Measurements from ENCODE around the gene DUSP7.

The DUSP7 gene

DNA sequence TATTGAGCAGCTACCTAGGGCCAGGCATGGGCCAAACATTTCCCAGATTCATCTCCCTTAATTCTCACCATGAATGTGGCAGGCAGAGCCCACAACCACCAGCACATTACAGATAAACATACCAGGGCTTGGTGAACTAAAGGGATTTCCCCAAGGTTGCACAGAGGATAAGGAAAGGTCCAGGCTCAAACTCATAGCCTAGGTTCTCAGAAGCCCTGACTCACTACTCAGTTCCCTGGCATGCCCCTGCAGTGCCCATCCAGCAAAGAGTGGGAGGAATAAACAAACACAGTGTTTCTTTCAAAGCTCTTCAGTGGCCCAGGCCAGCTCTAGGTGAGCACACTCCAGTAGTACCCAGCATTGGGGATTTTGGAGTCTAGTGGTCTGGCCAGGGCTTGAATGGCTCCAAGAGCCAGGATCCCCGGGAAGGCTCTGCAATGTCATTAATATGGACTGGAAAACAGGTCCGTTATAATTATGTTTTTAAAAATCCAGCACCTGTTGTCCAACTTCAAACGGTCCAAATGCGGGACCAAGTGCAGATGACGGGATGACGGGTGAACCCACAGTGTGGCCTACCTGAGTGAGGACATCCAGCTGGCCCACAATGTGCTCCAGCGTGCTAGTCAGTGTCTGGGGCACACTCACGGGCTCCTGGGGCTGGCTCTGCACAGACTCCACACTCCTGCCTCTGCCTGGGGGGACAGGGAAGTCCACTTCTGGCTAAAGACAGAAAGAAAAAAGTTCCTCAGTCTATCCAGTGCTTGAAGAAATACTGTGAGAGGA is 39.8 kb upstream of the DUSP7 start:
- Histone ChIP-seq H3K9me3 (no peaks in the 10 kb centered on the region), H3K36me3 (no peaks in the 10 kb centered on the region)
- TF ChIP-seq, protein P1, sequence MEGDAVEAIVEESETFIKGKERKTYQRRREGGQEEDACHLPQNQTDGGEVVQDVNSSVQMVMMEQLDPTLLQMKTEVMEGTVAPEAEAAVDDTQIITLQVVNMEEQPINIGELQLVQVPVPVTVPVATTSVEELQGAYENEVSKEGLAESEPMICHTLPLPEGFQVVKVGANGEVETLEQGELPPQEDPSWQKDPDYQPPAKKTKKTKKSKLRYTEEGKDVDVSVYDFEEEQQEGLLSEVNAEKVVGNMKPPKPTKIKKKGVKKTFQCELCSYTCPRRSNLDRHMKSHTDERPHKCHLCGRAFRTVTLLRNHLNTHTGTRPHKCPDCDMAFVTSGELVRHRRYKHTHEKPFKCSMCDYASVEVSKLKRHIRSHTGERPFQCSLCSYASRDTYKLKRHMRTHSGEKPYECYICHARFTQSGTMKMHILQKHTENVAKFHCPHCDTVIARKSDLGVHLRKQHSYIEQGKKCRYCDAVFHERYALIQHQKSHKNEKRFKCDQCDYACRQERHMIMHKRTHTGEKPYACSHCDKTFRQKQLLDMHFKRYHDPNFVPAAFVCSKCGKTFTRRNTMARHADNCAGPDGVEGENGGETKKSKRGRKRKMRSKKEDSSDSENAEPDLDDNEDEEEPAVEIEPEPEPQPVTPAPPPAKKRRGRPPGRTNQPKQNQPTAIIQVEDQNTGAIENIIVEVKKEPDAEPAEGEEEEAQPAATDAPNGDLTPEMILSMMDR (IDR thresholded peaks at IDR 0.05; ENCODE audit: low read depth, low read length) = no peak

DNA sequence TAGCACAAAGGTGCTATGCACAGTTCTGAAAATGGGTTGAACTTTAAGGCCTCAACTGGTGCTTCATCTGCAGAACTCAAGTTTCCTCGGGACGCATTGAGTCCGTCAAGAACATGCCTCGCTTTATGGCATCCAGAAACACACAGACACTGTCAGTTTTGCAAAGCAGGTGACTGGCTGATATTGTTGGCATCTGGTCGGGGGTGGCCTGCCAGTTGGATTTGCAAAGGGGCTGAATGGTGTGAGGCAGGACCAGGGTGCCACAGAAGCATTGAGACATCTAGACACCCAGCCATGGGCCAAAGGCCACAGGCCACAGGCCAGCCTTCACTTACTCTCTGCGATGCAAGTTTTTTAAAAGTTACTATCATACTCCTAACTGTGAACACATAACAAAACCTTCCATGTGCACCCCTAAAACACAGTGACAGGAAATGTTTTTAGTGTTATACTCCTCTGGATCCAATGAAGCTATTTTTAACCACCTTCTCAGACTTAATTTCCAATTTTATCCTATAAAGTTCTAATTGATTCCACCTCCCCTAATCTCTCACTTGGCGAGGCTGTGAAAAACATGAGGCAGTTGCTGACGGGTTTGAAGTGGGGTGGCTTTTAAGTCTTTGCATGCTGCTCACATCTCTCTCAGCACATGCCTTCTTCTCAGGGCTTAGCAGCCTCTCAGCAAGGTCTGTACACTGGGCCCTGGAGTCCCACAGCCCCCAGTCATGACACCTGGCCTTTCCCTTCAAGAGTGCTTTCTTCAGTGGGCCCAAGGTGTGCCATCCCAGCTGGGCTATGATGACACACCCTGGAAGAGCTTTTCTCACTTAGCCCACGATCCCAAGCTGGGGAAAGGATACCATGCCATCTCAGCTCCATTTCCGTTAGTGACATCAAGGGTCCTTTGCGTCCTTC is 38.5 kb upstream of the DUSP7 start:
- Histone ChIP-seq H3K36me3 (no peaks in the 10 kb centered on the region), H3K4me3 (ENCODE audit: low read depth, low read length) (no peak overlapping the region), H3K27me3 (no peaks in the 10 kb centered on the region), H3K9me3 (no peaks in the 10 kb centered on the region), H3K4me1 (no peaks in the 10 kb centered on the region)
- TF ChIP-seq, protein P1 (IDR thresholded peaks at IDR 0.05; ENCODE audit: low read depth, low read length) = no peak
- DNase-seq = no peak

More for the DNA sequence above, 39.8 kb upstream of the DUSP7 start:
- no peaks in the 10 kb centered on the region for H3K4me1 ChIP-seq
- H3K27me3 ChIP-seq = no peaks in the 10 kb centered on the region
- no peak for DNase-seq
- no peak overlapping the region for H3K4me3 ChIP-seq (ENCODE audit: low read depth, low read length)

DNA sequence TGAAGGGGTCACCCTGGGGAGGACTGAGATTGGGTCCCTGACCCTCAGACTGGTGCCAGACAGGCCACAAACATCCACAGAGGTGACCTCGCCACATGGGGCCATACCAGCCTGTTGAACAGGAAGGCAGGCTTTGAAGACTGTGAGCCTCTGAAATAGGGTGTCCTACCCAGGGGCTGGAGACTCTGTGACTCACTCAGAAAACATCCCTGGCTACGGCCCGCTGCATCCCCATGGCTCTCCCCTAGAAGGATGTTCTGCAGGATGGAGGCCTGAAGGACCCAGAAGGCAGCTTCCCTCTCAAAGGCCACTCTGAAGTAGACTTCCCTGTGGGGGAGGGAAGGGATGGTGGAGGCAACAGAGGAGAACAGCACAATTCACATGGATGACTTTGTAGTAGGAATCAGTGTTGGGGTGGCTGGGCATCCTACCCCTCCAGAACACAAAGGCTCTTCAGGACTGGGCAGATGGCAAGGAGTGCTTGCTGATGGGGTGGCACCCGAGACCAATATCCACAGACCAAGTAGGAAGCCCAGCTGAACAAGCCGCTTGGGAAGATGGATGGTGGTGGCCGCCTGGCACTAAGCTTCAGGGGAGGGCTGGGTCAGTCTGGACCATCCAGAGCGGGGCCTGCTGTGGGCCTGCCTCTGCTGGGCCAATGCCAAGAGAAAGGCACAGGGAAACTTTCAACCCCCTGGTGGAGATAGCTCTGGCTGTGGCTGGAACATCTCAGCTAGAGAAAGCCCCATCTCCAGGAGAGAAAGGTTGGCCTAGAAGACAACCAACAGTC is 37.6 kb upstream of the DUSP7 start:
- Histone ChIP-seq H3K4me1 (no peaks in the 10 kb centered on the region), H3K36me3 (no peaks in the 10 kb centered on the region), H3K9me3 (no peaks in the 10 kb centered on the region), H3K4me3 (ENCODE audit: low read depth, low read length) (no peak overlapping the region), H3K27me3 (no peaks in the 10 kb centered on the region)
- DNase-seq = peak; percentile 18
- TF ChIP-seq, protein P1 (IDR thresholded peaks at IDR 0.05; ENCODE audit: low read depth, low read length) = no peak

DNA sequence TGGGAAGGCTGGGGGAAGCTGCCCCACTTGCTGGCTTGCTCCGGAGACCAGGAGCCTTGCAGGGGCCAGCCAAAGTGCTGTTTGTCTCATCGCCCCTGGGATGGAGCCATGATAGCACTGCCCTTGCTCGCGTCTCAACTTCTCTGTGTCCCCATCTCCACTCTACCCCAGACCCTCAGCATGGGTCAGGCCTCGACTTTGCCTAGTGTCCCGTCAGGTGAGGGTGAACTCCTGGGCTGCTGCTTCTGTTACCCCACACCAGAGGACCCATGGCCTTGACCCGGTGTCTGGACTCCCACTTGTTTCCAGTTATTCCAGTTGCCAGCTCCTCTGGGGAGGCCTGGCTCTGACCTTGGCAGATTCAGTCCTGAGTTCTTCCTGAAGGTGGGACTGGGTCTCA is 36.5 kb upstream of the DUSP7 start:
- DNase-seq = no peak
- TF ChIP-seq, protein P1 (IDR thresholded peaks at IDR 0.05; ENCODE audit: low read depth, low read length) = no peak
- Histone ChIP-seq H3K36me3 (no peaks in the 10 kb centered on the region), H3K27me3 (no peaks in the 10 kb centered on the region), H3K9me3 (no peaks in the 10 kb centered on the region), H3K4me3 (ENCODE audit: low read depth, low read length) (no peak overlapping the region), H3K4me1 (no peaks in the 10 kb centered on the region)

DNA sequence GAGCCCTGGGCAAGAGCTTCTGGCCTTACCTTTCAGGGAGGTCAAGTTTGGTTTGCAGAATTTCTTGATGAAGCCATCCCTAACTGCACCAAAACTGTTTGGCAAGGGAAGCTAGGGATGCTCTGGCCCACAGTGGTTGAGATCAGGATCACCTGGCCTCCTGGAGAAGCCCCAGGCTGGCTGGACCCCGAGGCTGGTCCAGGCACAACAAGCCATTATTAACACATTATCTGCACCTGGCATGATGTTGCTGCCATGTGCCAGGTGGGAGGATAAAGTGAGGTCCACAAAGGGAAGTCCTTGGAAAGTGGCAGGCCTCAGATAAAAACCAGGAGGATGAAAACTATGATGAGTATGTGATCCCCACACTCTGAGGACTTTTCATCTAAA is 35.9 kb upstream of the DUSP7 start:
- H3K27me3 ChIP-seq = no peaks in the 10 kb centered on the region
- TF ChIP-seq, protein P1 (IDR thresholded peaks at IDR 0.05; ENCODE audit: low read depth, low read length) = no peak
- no peaks in the 10 kb centered on the region for H3K36me3 ChIP-seq
- DNase-seq = no peak
- no peaks in the 10 kb centered on the region for H3K9me3 ChIP-seq
- no peak overlapping the region for H3K4me3 ChIP-seq (ENCODE audit: low read depth, low read length)
- no peaks in the 10 kb centered on the region for H3K4me1 ChIP-seq
